MM.1S (cell line): ENCODE data around the gene GCK.

Source experiments
- CTCF ChIP-seq: fragments of 300-600 bp; sonication (generic); IDR thresholded peaks from 2 replicates; pipeline ENCODE4 v1.5.1; 2016; ENCODE audit warnings: antibody characterized with exemption, low read length, mixed read lengths
- EZH2phosphoT487 ChIP-seq: fragments of 300-600 bp; sonication (generic); IDR thresholded peaks from 2 replicates; pipeline ENCODE4 v1.6.1; 2018; ENCODE audit warnings: antibody characterized with exemption, low read length

- TF ChIP-seq CTCF, result no peak
- no peak for TF ChIP-seq EZH2phosphoT487
Measured at GRCh38 chr7:44128721-44129582, 60.3 kb downstream of the GCK start.
